HepG2 (cell line): ENCODE measurements around the gene LIPC.

Source experiments
- BCL6 ChIP-seq: IDR thresholded peaks from 2 replicates; pipeline ENCODE4 v1.6.1; 2016; ENCODE audit warnings: missing genetic modification reagents, missing compliant biosample characterization
- CREB1 ChIP-seq, 2 experiments: fragments of 450-650 bp in 1 of 2; IDR thresholded peaks; 2 replicates each; pipeline ENCODE4 v1.6.1; 2016 to 2017; ENCODE audit warnings: control low read depth in 1 of 2, mild to moderate bottlenecking in 1 of 2, missing compliant biosample characterization in 1 of 2, missing genetic modification characterization in 1 of 2
- CTCF ChIP-seq: sonication (generic); formaldehyde crosslinking; IDR thresholded peaks from 2 replicates; pipeline ENCODE4 v1.5.0; 2020; ENCODE audit warnings: mild to moderate bottlenecking, missing genetic modification reagents, moderate library complexity
- EZH2 ChIP-seq: conservative IDR thresholded peaks from 2 replicates; pipeline ENCODE4 v1.6.1; 2012; ENCODE audit warnings: mild to moderate bottlenecking, low read depth, low read length, moderate library complexity
- KLF11 ChIP-seq: IDR thresholded peaks from 2 replicates; pipeline ENCODE4 v1.6.1; 2016; ENCODE audit warnings: missing compliant biosample characterization
- MAFK ChIP-seq, 2 experiments: IDR thresholded peaks in 1 of 2; conservative IDR thresholded peaks in 1 of 2; 2 replicates each; pipeline ENCODE4 v1.6.1; 2011; ENCODE audit warnings: improper control_type of control experiment in 2 of 2, low read length in 2 of 2
- NPAS2 ChIP-seq: sonication (generic); formaldehyde crosslinking; IDR thresholded peaks from 2 replicates; pipeline ENCODE4 v1.8.0; 2022; ENCODE audit warnings: mild to moderate bottlenecking, missing genetic modification reagents, borderline replicate concordance
- RAD21 ChIP-seq: fragments of 450-650 bp; formaldehyde crosslinking; IDR thresholded peaks from 2 replicates; pipeline ENCODE4 v1.5.0; 2020; ENCODE audit warnings: mild to moderate bottlenecking
- SP2 ChIP-seq: sonication (generic); formaldehyde crosslinking; IDR thresholded peaks from 2 replicates; pipeline ENCODE4 v1.5.1; 2020; ENCODE audit warnings: mild to moderate bottlenecking, missing genetic modification reagents
- TARDBP ChIP-seq: sonication (generic); formaldehyde crosslinking; IDR thresholded peaks from 2 replicates; pipeline ENCODE4 v1.8.0; 2022; ENCODE audit warnings: mild to moderate bottlenecking, missing genetic modification reagents
- TEAD2 ChIP-seq: sonication (generic); formaldehyde crosslinking; IDR thresholded peaks from 2 replicates; pipeline ENCODE4 v1.9.0; 2021; ENCODE audit warnings: missing genetic modification reagents
- YY1 ChIP-seq: IDR thresholded peaks from 2 replicates; pipeline ENCODE4 v1.6.1; 2011; ENCODE audit warnings: low read length, low read depth, moderate library complexity, mild to moderate bottlenecking; ENCODE audit not compliant: insufficient read depth, insufficient replicate concordance
- ZNF747 ChIP-seq: sonication (generic); formaldehyde crosslinking; IDR thresholded peaks from 2 replicates; pipeline ENCODE4 v1.8.1; 2023; ENCODE audit warnings: missing genetic modification reagents, mild to moderate bottlenecking, borderline replicate concordance
- ZSCAN5A ChIP-seq: sonication (generic); formaldehyde crosslinking; IDR thresholded peaks from 2 replicates; pipeline ENCODE4 v1.8.0; 2022; ENCODE audit warnings: mild to moderate bottlenecking, missing genetic modification reagents, borderline replicate concordance

- TF ChIP-seq CTCF (CRISPR knock-in tag), result no peak
- no peak for TF ChIP-seq TARDBP (CRISPR knock-in tag)
- no peak for TF ChIP-seq KLF11 (CRISPR knock-in tag)
- no peak for TF ChIP-seq BCL6 (CRISPR knock-in tag)
- no peak for TF ChIP-seq ZNF747 (CRISPR knock-in tag)
- no peak for TF ChIP-seq NPAS2
- no peak for TF ChIP-seq EZH2
- TF ChIP-seq MAFK (conservative IDR thresholded peaks at IDR 0.05 in 1 of 2, IDR thresholded peaks at IDR 0.05 in 1 of 2; ENCODE audit: low read length in 2 of 2), result no peak
- no peak for TF ChIP-seq RAD21
- TF ChIP-seq YY1, result no peak
- no peak for TF ChIP-seq CREB1 (IDR thresholded peaks at IDR 0.05)
- TF ChIP-seq CREB1 (CRISPR knock-in tag; IDR thresholded peaks at IDR 0.05), result no peak
- TF ChIP-seq SP2 (CRISPR knock-in tag), result no peak
- TF ChIP-seq TEAD2 (CRISPR knock-in tag), result no peak
- TF ChIP-seq ZSCAN5A (CRISPR knock-in tag), result no peak
Observed at GRCh38 chr15:58595516-58596263, 163.9 kb downstream of the LIPC start.
